Kidney (tissue), 14 donors: ENCODE results near the gene SLC43A3. TPM values are rescaled to one million over a fixed set of nuclear protein-coding genes. Genes with fewer than 3 reads are reported as not detected.
A peak's percentile ranks its signal among the peaks of the same experiment; 100 is the strongest.

Experiments
- DNase-seq, 5 donors: peaks; one replicate each; pipeline ENCODE4 v3.0.0-alpha.2; 2013 to 2020
- FAIRE-seq: peaks from 2 replicates; lab custom pipeline; 2012; peaks lifted over from hg19 to GRCh38; lab: Jason Lieb, UNC
- H3K27ac ChIP-seq, 2 donors: one replicate each; pipeline ENCODE4 v1.7.0; 2013; ENCODE audit warnings: low read depth in 2 of 2, low read length in 2 of 2, inconsistent platforms in 1 of 2
- H3K27me3 ChIP-seq: one replicate; pipeline ENCODE4 v1.7.1; 2013; ENCODE audit warnings: low read length, inconsistent platforms; ENCODE audit not compliant: control insufficient read depth, insufficient read depth
- H3K36me3 ChIP-seq, 3 donors: one replicate each; pipeline versions ENCODE4 v1.7.0 to v1.7.1; 2013; ENCODE audit warnings: low read length in 3 of 3, control low read depth in 1 of 3, inconsistent platforms in 1 of 3; ENCODE audit not compliant: insufficient read depth in 3 of 3, control insufficient read depth in 2 of 3
- H3K4me1 ChIP-seq, 3 donors: one replicate each; pipeline versions ENCODE4 v1.7.0 to v1.7.1; 2013; ENCODE audit warnings: low read length in 3 of 3, inconsistent platforms in 1 of 3, low read depth in 1 of 3; ENCODE audit not compliant: control insufficient read depth in 2 of 3, insufficient read depth in 2 of 3
- H3K4me3 ChIP-seq, 3 donors: one replicate each; pipeline versions ENCODE4 v1.7.0 to v1.8.1; 2013; ENCODE audit warnings: low read length in 3 of 3, control low read depth in 1 of 3, inconsistent platforms in 1 of 3
- H3K9ac ChIP-seq, 3 donors: one replicate each; pipeline versions ENCODE4 v1.7.0 to v1.7.1; 2013; ENCODE audit warnings: low read length in 3 of 3, control low read depth in 1 of 3, inconsistent platforms in 1 of 3
- H3K9me3 ChIP-seq, 3 donors: one replicate each; pipeline versions ENCODE4 v1.7.0 to v1.7.1; 2013; ENCODE audit warnings: low read length in 3 of 3, control low read depth in 1 of 3, inconsistent platforms in 1 of 3; ENCODE audit not compliant: control insufficient read depth in 2 of 3, insufficient read depth in 1 of 3
- CTCF ChIP-seq: IDR thresholded peaks from 3 replicates; pipeline ENCODE4 v1.5.1; 2012; ENCODE audit warnings: mild to moderate bottlenecking, moderate library complexity, borderline replicate concordance; ENCODE audit not compliant: insufficient read depth; ENCODE audit errors: extremely low read depth
- intact Hi-C: fragments of 100-400 bp; cut with DNase I; formaldehyde crosslinking; loops from one replicate; pipeline ENCODE4 v1.11.1; 2022
- polyA plus RNA-seq: library from polyadenylated mRNA; stranded (reverse); fragments of 350-450 nt; fragmentation: Illumina TruSeq; extraction: RNeasy Lipid Tissue Mini Kit (QIAGEN cat#74804); gene quantifications from one replicate; pipeline ENCODE4 v1.2.3, GENCODE V29; 2014; ENCODE audit warnings: low read depth, low replicate concordance; ENCODE audit not compliant: insufficient read depth
- total RNA-seq: library from RNA; stranded (reverse); fragmentation: NEBNext Ultra II Directional; extraction: Animal tissue kit (Norgen Biotek cat#: 25700); gene quantifications from one replicate; pipeline ENCODE4 v1.2.1, GENCODE V29; 2021
- donor health status: control.
- donor health status: control.
- donor health status: control.
- donor health status: control.
- donor health status: control.
- donor health status: DM: yes; HTN: yes; CAD: no.
- donor health status: Normal renal cell carcinoma (clear cell type).

The SLC43A3 gene
- total and polyA plus RNA-seq, 2 donors from 2014 or later: 6.0 to 39.8 TPM

GRCh38 chr11:57473285-57473841, 46.4 kb upstream of the SLC43A3 start:
- H3K27ac ChIP-seq: no peak overlapping the region
- no peak overlapping the region for H3K4me3 ChIP-seq
- DNase-seq (peak in 1 of 5 donors; percentile 24), FAIRE-seq (no peak)
- intact Hi-C loops: no loop called here
- H3K36me3 ChIP-seq: no peaks in the 10 kb centered on the region
- peaks cover 0 to 10% (median 4%) of the 10 kb centered on the region in 3 donors for H3K4me1 ChIP-seq
- H3K9me3 ChIP-seq: no peaks in the 10 kb centered on the region
- H3K27me3 ChIP-seq: peaks cover 9% of the 10 kb centered on the region
- H3K9ac ChIP-seq: no peak overlapping the region
- TF ChIP-seq CTCF: no peak

- H3K4me1 ChIP-seq: peaks cover 0 to 7% (median 4%) of the 10 kb centered on the region in 3 donors
- H3K9me3 ChIP-seq: no peaks in the 10 kb centered on the region
- H3K4me3 ChIP-seq: no peak overlapping the region
- intact Hi-C loops: no loop called here
- H3K36me3 ChIP-seq: no peaks in the 10 kb centered on the region
- no peak for TF ChIP-seq CTCF
- H3K27ac ChIP-seq: no peak overlapping the region
- FAIRE-seq (no peak), DNase-seq (no peak)
- H3K9ac ChIP-seq: no peak overlapping the region
- H3K27me3 ChIP-seq: peaks cover 9% of the 10 kb centered on the region
Observed at GRCh38 chr11:57471496-57471895, 44.6 kb upstream of the SLC43A3 start.

GRCh38 chr11:57469268-57469667, 42.3 kb upstream of the SLC43A3 start:
- H3K9ac ChIP-seq: no peak overlapping the region
- no peak for FAIRE-seq
- no peak for TF ChIP-seq CTCF
- H3K36me3 ChIP-seq: no peaks in the 10 kb centered on the region
- H3K27me3 ChIP-seq: no peaks in the 10 kb centered on the region
- no peak for DNase-seq
- intact Hi-C loops: no loop called here
- H3K4me1 ChIP-seq: no peaks in the 10 kb centered on the region
- no peak overlapping the region for H3K27ac ChIP-seq
- no peak overlapping the region for H3K4me3 ChIP-seq
- H3K9me3 ChIP-seq: no peaks in the 10 kb centered on the region

GRCh38 chr11:57468276-57468675, 41.4 kb upstream of the SLC43A3 start:
- H3K27ac ChIP-seq: no peak overlapping the region
- no peak overlapping the region for H3K9ac ChIP-seq
- no peak for FAIRE-seq
- DNase-seq: no peak
- no peak overlapping the region for H3K4me3 ChIP-seq
- no peaks in the 10 kb centered on the region for H3K4me1 ChIP-seq
- H3K27me3 ChIP-seq: no peaks in the 10 kb centered on the region
- no peaks in the 10 kb centered on the region for H3K36me3 ChIP-seq
- no peaks in the 10 kb centered on the region for H3K9me3 ChIP-seq
- TF ChIP-seq CTCF: no peak
- intact Hi-C loops: no loop called here
